ENCODE results near the gene CFAP57. TPM values are rescaled to one million over a fixed set of nuclear protein-coding genes. Genes with fewer than 3 reads are reported as not detected.

CFAP57 gene
- total and polyA plus RNA-seq, 2 of the 4 experiments (the other 2 are of a cell fraction) = 0.29 to 0.36 TPM

- Histone ChIP-seq H4K91ac (ENCODE audit: insufficient read depth, low read depth, low read length) (no peak overlapping the region), H3K14ac (replicated peaks; ENCODE audit: low read depth, low read length) (no peak overlapping the region), H3K9ac (ENCODE audit: low read depth, low read length) (no peak overlapping the region), H3K4me2 (ENCODE audit: low read depth, low read length) (no peak overlapping the region), H2AFZ (replicated peaks; ENCODE audit: low read length, poor library complexity) (no peak overlapping the region), H3K27me3 (ENCODE audit: control insufficient read depth, insufficient read depth, low read length) (no peaks in the 10 kb centered on the region), H2BK15ac (ENCODE audit: low read depth, low read length) (no peak overlapping the region), H3K27ac (ENCODE audit: insufficient read depth, low read length) (no peak overlapping the region), H3K4me1 (ENCODE audit: control insufficient read depth, insufficient read depth, low read length) (no peaks in the 10 kb centered on the region; the same call in 1 of the 2 replicates), H3K4me3 (ENCODE audit: insufficient read depth, low read depth, low read length) (no peak overlapping the region), H3K23ac (ENCODE audit: low read depth, low read length) (no peak overlapping the region), H3K79me1 (ENCODE audit: low read depth in 1 of 2, low read length in 2 of 2) (no peaks in the 10 kb centered on the region), H2BK5ac (ENCODE audit: low read depth, low read length, poor library complexity, severe bottlenecking) (no peak overlapping the region), H2BK20ac (ENCODE audit: low read depth, low read length) (no peak overlapping the region), H3K9me3 (ENCODE audit: control insufficient read depth, insufficient read depth, low read length) (no peaks in the 10 kb centered on the region), H2AK9ac (replicated peaks; ENCODE audit: low read depth, low read length, poor library complexity) (no peak overlapping the region), H3K4ac (ENCODE audit: low read depth, low read length) (no peak overlapping the region), H3K56ac (ENCODE audit: extremely low read depth, insufficient read depth, low read length) (no peak overlapping the region), H2BK120ac (ENCODE audit: low read depth, low read length) (no peak overlapping the region), H4K20me1 (ENCODE audit: insufficient read depth, low read length) (no peaks in the 10 kb centered on the region), H4K5ac (ENCODE audit: low read depth, low read length) (no peak overlapping the region), H2AK5ac (ENCODE audit: low read depth, low read length) (no peak overlapping the region), H3K18ac (ENCODE audit: low read depth, low read length) (no peak overlapping the region), H3K9me1 (ENCODE audit: insufficient read depth, low read length) (peaks cover 6% of the 10 kb centered on the region; the same call in 1 of the 2 replicates), H4K8ac (ENCODE audit: low read depth in 2 of 2, low read length in 2 of 2) (no peak overlapping the region), H3K36me3 (ENCODE audit: control insufficient read depth, insufficient read depth, low read length) (no peaks in the 10 kb centered on the region)
- dilution Hi-C loops (cut with HindIII; ENCODE audit: low sequenced_read_pairs, unreplicated experiment) = no loop called here
- ATAC-seq (ENCODE audit: low read depth) (no peak), DNase-seq (no peak)
- ChIA-PET POLR2A (ENCODE audit: unreplicated experiment) (no interaction called here), CTCF (no interaction called here)
- intact Hi-C loops (cut with micrococcal nuclease) = no loop called here
- in situ Hi-C loops (cut with MboI; ENCODE audit: low sequenced_read_pairs) = no loop called here
- WGBS, 2 experiments (ENCODE audit: extremely low coverage in 2 of 2, insufficient read length in 1 of 2) = 93% methylated on average over 8 of the region's 10 CpGs; no CpG with 5 or more reads in 1 of the 2 experiments
- no TSS peak for BruUV-seq (replicated peaks)
- TF ChIP-seq CEBPB (IDR thresholded peaks at IDR 0.05; ENCODE audit: low read depth, low read length) (no peak), RCOR1 (IDR thresholded peaks at IDR 0.05; ENCODE audit: insufficient replicate concordance, low read length) (no peak), NFE2L2 (IDR thresholded peaks at IDR 0.05; ENCODE audit: low read depth, low read length) (no peak), SMC3 (IDR thresholded peaks at IDR 0.05; ENCODE audit: low read depth, low read length) (no peak), MAZ (IDR thresholded peaks at IDR 0.05; ENCODE audit: borderline replicate concordance, low read depth, low read length) (no peak), MXI1 (IDR thresholded peaks at IDR 0.05; ENCODE audit: borderline replicate concordance, low read depth, low read length) (no peak), POLR2A (IDR thresholded peaks at IDR 0.05; ENCODE audit: low read depth, low read length) (no peak), USF2 (IDR thresholded peaks at IDR 0.05; ENCODE audit: low read depth, low read length) (no peak), CTCF (conservative IDR thresholded peaks at IDR 0.05; ENCODE audit: low read depth, low read length) (no peak), RFX5 (IDR thresholded peaks at IDR 0.05; ENCODE audit: low read depth, low read length) (no peak), ELK1 (IDR thresholded peaks at IDR 0.05; ENCODE audit: borderline replicate concordance, low read depth, low read length) (no peak), MAFK (IDR thresholded peaks at IDR 0.05; ENCODE audit: low read depth, low read length) (no peak), FOS (IDR thresholded peaks at IDR 0.05; ENCODE audit: low read depth, low read length) (no peak), CHD1 (IDR thresholded peaks at IDR 0.05; ENCODE audit: low read depth, low read length) (no peak), RAD21 (IDR thresholded peaks at IDR 0.05; ENCODE audit: low read length) (no peak), BHLHE40 (IDR thresholded peaks at IDR 0.05; ENCODE audit: low read depth, low read length) (no peak)
Measured at GRCh38 chr1:43217747-43218146, 45.6 kb downstream of the CFAP57 start.

Data from IMR-90 (cell line).